CD4-positive, alpha-beta T cell treated with Interleukin-1 beta for 1 hour (primary cell): Measurements from ENCODE around the gene PDE6A.

ENCODE experiments used
- DNase-seq, 2 donors: peaks; one replicate each; pipeline ENCODE4 v3.0.0-alpha.2; 2020 to 2022

PDE6A gene

GRCh38 chr5:149808264-149808982, 136.2 kb downstream of the PDE6A start:
- DNase-seq: no peak
